ENCODE measurements around the gene SLC35G3.

DNA sequence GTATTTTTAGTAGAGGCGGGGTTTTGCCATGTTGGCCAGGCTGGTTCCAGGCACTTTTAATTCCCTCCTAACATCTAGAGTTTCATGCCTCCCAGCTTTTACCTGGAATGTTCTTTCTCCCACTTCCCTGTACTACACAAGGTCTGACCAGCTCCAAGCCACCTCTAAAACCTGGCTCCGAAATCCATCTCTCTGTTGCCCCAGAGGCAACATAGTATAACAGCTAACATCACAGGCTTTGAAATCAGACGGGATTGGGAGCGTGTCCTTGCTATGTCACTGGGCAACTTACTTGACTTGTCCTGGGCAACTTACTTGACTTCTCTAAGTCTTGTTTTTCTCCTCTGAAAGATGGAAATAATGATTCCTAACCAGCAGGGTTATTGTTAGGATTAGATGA lies 31.4 kb downstream of the SLC35G3 start:
- TF ChIP-seq, protein P1, sequence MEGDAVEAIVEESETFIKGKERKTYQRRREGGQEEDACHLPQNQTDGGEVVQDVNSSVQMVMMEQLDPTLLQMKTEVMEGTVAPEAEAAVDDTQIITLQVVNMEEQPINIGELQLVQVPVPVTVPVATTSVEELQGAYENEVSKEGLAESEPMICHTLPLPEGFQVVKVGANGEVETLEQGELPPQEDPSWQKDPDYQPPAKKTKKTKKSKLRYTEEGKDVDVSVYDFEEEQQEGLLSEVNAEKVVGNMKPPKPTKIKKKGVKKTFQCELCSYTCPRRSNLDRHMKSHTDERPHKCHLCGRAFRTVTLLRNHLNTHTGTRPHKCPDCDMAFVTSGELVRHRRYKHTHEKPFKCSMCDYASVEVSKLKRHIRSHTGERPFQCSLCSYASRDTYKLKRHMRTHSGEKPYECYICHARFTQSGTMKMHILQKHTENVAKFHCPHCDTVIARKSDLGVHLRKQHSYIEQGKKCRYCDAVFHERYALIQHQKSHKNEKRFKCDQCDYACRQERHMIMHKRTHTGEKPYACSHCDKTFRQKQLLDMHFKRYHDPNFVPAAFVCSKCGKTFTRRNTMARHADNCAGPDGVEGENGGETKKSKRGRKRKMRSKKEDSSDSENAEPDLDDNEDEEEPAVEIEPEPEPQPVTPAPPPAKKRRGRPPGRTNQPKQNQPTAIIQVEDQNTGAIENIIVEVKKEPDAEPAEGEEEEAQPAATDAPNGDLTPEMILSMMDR (IDR thresholded peaks at IDR 0.05): no peak
- TF ChIP-seq POLR2A (IDR thresholded peaks at IDR 0.05): no peak
